Caco-2 (cell line): ENCODE results near the gene ANKRD44. TPM values are rescaled to one million over a fixed set of nuclear protein-coding genes. Genes with fewer than 3 reads are reported as not detected.

Experiments
- BruUV-seq: library from RNA; stranded (reverse); fragments of 400-500 nt; replicated peaks from 2 replicates; lab custom pipeline; 2021; lab: Mats Ljungman, UMichigan
- CTCF ChIA-PET: fragments of 300-600 bp; sonication (Branson Sonifier 250); formaldehyde crosslinking; loops from one replicate; lab custom pipeline; 2022; ENCODE audit warnings: antibody characterized with exemption; lab: Charles Lee
- POLR2A ChIA-PET: fragments of 300-600 bp; sonication (Branson Sonifier 250); formaldehyde crosslinking; loops from one replicate; lab custom pipeline; 2022; ENCODE audit warnings: antibody characterized with exemption; lab: Charles Lee
- DNase-seq, 2 experiments: peaks; one replicate each; pipeline versions ENCODE4 v3.0.0 to v3.0.0-alpha.2; 2020 to 2022
- H3K27me3 ChIP-seq: replicated peaks from 2 replicates; pipeline ENCODE4 v1.6.0; 2011; ENCODE audit warnings: low read length; ENCODE audit not compliant: control insufficient read depth, insufficient read depth
- H3K36me3 ChIP-seq: 2 replicates; pipeline ENCODE4 v1.5.1; 2011; ENCODE audit warnings: low read length; ENCODE audit not compliant: control insufficient read depth, insufficient read depth
- H3K4me1 ChIP-seq: fragments of 250-450 bp; sonication (Bioruptor Pico); 2 replicates; pipeline ENCODE4 v1.5.1; 2020; ENCODE audit warnings: mild to moderate bottlenecking
- H3K4me3 ChIP-seq: 2 replicates; pipeline ENCODE4 v1.5.1; 2011; ENCODE audit warnings: low read depth, mild to moderate bottlenecking, control low read depth, low read length
- H3K9me3 ChIP-seq: fragments of 250-450 bp; sonication (Bioruptor Pico); 2 replicates; pipeline ENCODE4 v1.5.1; 2020; ENCODE audit warnings: mild to moderate bottlenecking, moderate library complexity
- H3K27ac Mint-ChIP-seq: one replicate; pipeline ENCODE4 v1.8.0; 2022; ENCODE audit warnings: mixed read lengths; ENCODE audit not compliant: unreplicated experiment
- H3K27me3 Mint-ChIP-seq: one replicate; pipeline ENCODE4 v1.8.0; 2022; ENCODE audit warnings: mixed read lengths; ENCODE audit not compliant: insufficient read depth, unreplicated experiment
- H3K36me3 Mint-ChIP-seq: one replicate; pipeline ENCODE4 v1.8.0; 2022; ENCODE audit warnings: mild to moderate bottlenecking, mixed read lengths; ENCODE audit not compliant: insufficient read depth, unreplicated experiment
- H3K4me1 Mint-ChIP-seq: one replicate; pipeline ENCODE4 v1.8.0; 2022; ENCODE audit warnings: low read depth, mixed read lengths; ENCODE audit not compliant: unreplicated experiment
- H3K4me3 Mint-ChIP-seq: one replicate; pipeline ENCODE4 v1.8.0; 2022; ENCODE audit warnings: mild to moderate bottlenecking, moderate library complexity, mixed read lengths; ENCODE audit not compliant: unreplicated experiment
- H3K9me3 Mint-ChIP-seq: one replicate; pipeline ENCODE4 v1.8.0; 2022; ENCODE audit warnings: mixed read lengths; ENCODE audit not compliant: unreplicated experiment
- intact Hi-C: fragments of 100-400 bp; cut with micrococcal nuclease; formaldehyde crosslinking; loops from one replicate; pipeline ENCODE4 v1.10.0; 2022; ENCODE audit not compliant: unreplicated experiment
- total RNA-seq: library from RNA; stranded (reverse); gene quantifications from 2 replicates; pipeline ENCODE4 v1.2.3, GENCODE V29; 2022
- TF ChIP-seq, protein P1 (sequence below), 2 experiments: fragments of 200-600 bp in 1 of 2; IDR thresholded peaks; 1 replicate in 1 of 2; 2 replicates in 1 of 2; pipeline versions ENCODE4 v1.5.1 to v1.8.0; 2011 to 2022; ENCODE audit warnings: antibody characterized with exemption in 1 of 2, control low read depth in 1 of 2, inconsistent platforms in 1 of 2, low read depth in 1 of 2, low read length in 1 of 2, mild to moderate bottlenecking in 1 of 2, moderate library complexity in 1 of 2; ENCODE audit not compliant: insufficient read depth in 1 of 2, severe bottlenecking in 1 of 2, unreplicated experiment in 1 of 2

The ANKRD44 gene
- total RNA-seq, 1 experiment from 2014 or later = 1.0 TPM

GRCh38 chr2:196949116-196949515 lies 361.5 kb downstream of the ANKRD44 start:
- no peaks in the 10 kb centered on the region for H3K4me1 Mint-ChIP-seq
- DNase-seq = no peak
- intact Hi-C loops = loop anchor here (2.0 kb wide), 1 partner anchor 98 kb away; no protein-coding TSS in a partner anchor
- Histone ChIP-seq H3K4me1 (0 out of 2 replicates have a peak, but pooled peaks cover 2% of the 10 kb centered on the region), H3K27me3 (no peaks in the 10 kb centered on the region), H3K36me3 (no peaks in the 10 kb centered on the region), H3K4me3 (no peak overlapping the region), H3K9me3 (no peaks in the 10 kb centered on the region)
- no peaks in the 10 kb centered on the region for H3K36me3 Mint-ChIP-seq
- peaks cover 15% of the 10 kb centered on the region for H3K27me3 Mint-ChIP-seq
- no TSS peak for BruUV-seq
- CTCF ChIA-PET = interaction anchor here (0.7 kb wide), 1 partner anchor 899 kb away, joined by 3 read pairs; no protein-coding TSS in a partner anchor
- TF ChIP-seq, protein P1, sequence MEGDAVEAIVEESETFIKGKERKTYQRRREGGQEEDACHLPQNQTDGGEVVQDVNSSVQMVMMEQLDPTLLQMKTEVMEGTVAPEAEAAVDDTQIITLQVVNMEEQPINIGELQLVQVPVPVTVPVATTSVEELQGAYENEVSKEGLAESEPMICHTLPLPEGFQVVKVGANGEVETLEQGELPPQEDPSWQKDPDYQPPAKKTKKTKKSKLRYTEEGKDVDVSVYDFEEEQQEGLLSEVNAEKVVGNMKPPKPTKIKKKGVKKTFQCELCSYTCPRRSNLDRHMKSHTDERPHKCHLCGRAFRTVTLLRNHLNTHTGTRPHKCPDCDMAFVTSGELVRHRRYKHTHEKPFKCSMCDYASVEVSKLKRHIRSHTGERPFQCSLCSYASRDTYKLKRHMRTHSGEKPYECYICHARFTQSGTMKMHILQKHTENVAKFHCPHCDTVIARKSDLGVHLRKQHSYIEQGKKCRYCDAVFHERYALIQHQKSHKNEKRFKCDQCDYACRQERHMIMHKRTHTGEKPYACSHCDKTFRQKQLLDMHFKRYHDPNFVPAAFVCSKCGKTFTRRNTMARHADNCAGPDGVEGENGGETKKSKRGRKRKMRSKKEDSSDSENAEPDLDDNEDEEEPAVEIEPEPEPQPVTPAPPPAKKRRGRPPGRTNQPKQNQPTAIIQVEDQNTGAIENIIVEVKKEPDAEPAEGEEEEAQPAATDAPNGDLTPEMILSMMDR (IDR thresholded peaks at IDR 0.05; ENCODE audit: insufficient read depth in 1 of 2, low read depth in 1 of 2, low read length in 1 of 2, severe bottlenecking in 1 of 2, unreplicated experiment in 1 of 2) = no peak
- H3K4me3 Mint-ChIP-seq = no peak overlapping the region
- POLR2A ChIA-PET = no interaction called here
- H3K9me3 Mint-ChIP-seq = no peaks in the 10 kb centered on the region
- H3K27ac Mint-ChIP-seq = no peak overlapping the region

DNA sequence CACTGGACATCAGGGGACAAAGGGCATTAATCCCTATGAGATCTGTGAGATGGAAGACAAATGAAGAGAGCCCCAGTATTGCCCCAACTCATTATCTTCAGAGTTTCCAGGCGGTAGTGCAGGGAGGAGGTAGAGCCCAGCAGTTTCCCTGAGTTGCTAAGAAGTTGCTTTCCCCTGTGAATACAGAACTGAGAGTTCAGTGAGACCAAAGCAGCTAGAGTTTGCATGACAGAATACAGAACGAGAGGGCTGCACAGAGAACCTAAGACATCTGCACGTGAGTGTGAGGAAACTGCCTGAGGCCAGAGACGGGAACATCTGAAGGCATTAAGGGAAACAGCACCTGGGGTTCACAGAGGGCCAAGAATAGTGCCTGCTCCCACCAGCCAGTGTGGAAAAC lies 366.0 kb downstream of the ANKRD44 start:
- peaks cover 11% of the 10 kb centered on the region for H3K27me3 Mint-ChIP-seq
- Histone ChIP-seq H3K4me1 (no peaks in the 10 kb centered on the region), H3K9me3 (no peaks in the 10 kb centered on the region), H3K27me3 (no peaks in the 10 kb centered on the region), H3K36me3 (no peaks in the 10 kb centered on the region), H3K4me3 (no peak overlapping the region)
- intact Hi-C loops = no loop called here
- DNase-seq = no peak
- no peak overlapping the region for H3K27ac Mint-ChIP-seq
- TF ChIP-seq, protein P1 (IDR thresholded peaks at IDR 0.05; ENCODE audit: insufficient read depth in 1 of 2, low read depth in 1 of 2, low read length in 1 of 2, severe bottlenecking in 1 of 2, unreplicated experiment in 1 of 2) = no peak
- ChIA-PET CTCF (no interaction called here), POLR2A (no interaction called here)
- no peaks in the 10 kb centered on the region for H3K4me1 Mint-ChIP-seq
- no peak overlapping the region for H3K4me3 Mint-ChIP-seq
- BruUV-seq = no TSS peak
- H3K36me3 Mint-ChIP-seq = no peaks in the 10 kb centered on the region
- no peaks in the 10 kb centered on the region for H3K9me3 Mint-ChIP-seq

- Histone ChIP-seq H3K4me3 (no peak overlapping the region), H3K27me3 (no peaks in the 10 kb centered on the region), H3K36me3 (no peaks in the 10 kb centered on the region), H3K4me1 (no peaks in the 10 kb centered on the region), H3K9me3 (no peaks in the 10 kb centered on the region)
- POLR2A ChIA-PET = no interaction called here
- Mint-ChIP-seq H3K9me3 (no peaks in the 10 kb centered on the region), H3K27ac (no peak overlapping the region), H3K4me3 (no peak overlapping the region), H3K36me3 (no peaks in the 10 kb centered on the region), H3K4me1 (no peaks in the 10 kb centered on the region), H3K27me3 (peaks cover 11% of the 10 kb centered on the region)
- BruUV-seq = no TSS peak
- no peak for DNase-seq
- CTCF ChIA-PET = no interaction called here
- TF ChIP-seq, protein P1 (IDR thresholded peaks at IDR 0.05; ENCODE audit: insufficient read depth in 1 of 2, low read depth in 1 of 2, low read length in 1 of 2, severe bottlenecking in 1 of 2, unreplicated experiment in 1 of 2) = no peak
- intact Hi-C loops = no loop called here
Observed at GRCh38 chr2:196941398-196942078, 369.0 kb downstream of the ANKRD44 start.
